ENCODE data around the gene CNPY3.

GRCh38 chr6:42974919-42975505 lies 45.7 kb downstream of the CNPY3 start:
- TF ChIP-seq ZFP90 (CRISPR knock-in tag; IDR thresholded peaks at IDR 0.05; ENCODE audit: borderline replicate concordance) (no peak), BCLAF1 (IDR thresholded peaks at IDR 0.05) (no peak), PREB (CRISPR knock-in tag; IDR thresholded peaks at IDR 0.05) (no peak)
